ENCODE data around the gene PCDHGC3.

PCDHGC3 gene

DNA sequence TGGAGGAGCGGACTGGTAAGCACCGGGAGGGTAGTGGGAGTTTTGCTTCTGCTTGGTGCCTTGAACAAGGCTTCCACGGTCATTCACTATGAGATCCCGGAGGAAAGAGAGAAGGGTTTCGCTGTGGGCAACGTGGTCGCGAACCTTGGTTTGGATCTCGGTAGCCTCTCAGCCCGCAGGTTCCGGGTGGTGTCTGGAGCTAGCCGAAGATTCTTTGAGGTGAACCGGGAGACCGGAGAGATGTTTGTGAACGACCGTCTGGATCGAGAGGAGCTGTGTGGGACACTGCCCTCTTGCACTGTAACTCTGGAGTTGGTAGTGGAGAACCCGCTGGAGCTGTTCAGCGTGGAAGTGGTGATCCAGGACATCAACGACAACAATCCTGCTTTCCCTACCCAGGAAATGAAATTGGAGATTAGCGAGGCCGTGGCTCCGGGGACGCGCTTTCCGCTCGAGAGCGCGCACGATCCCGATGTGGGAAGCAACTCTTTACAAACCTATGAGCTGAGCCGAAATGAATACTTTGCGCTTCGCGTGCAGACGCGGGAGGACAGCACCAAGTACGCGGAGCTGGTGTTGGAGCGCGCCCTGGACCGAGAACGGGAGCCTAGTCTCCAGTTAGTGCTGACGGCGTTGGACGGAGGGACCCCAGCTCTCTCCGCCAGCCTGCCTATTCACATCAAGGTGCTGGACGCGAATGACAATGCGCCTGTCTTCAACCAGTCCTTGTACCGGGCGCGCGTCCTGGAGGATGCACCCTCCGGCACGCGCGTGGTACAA, 556 bp downstream of the PCDHGC3 start (continued):
- TF ChIP-seq ZSCAN23 (tag by site-specific recombination; IDR thresholded peaks at IDR 0.05) (0 out of 2 replicates have a peak, but pooled peaks have one; percentile 22), ZBTB44 (tag by site-specific recombination; IDR thresholded peaks at IDR 0.05) (no peak), ZFP69B (tag by site-specific recombination; IDR thresholded peaks at IDR 0.05) (no peak), ZNF26 (tag by site-specific recombination; IDR thresholded peaks at IDR 0.05) (no peak), ZBTB20 (tag by site-specific recombination; IDR thresholded peaks at IDR 0.05) (no peak; the same call in 1 of the 2 replicates), ZFHX2 (tag by site-specific recombination; conservative IDR thresholded peaks at IDR 0.05) (no peak), ZNF341 (tag by site-specific recombination; IDR thresholded peaks at IDR 0.05; ENCODE audit: low read depth) (0 out of 2 replicates have a peak, but pooled peaks have one; percentile 14), ZNF777 (tag by site-specific recombination; IDR thresholded peaks at IDR 0.05; ENCODE audit: borderline replicate concordance) (no peak; the same call in 1 of the 2 replicates), ZNF184 (tag by site-specific recombination; IDR thresholded peaks at IDR 0.05) (no peak), SETDB1 (IDR thresholded peaks at IDR 0.05; ENCODE audit: insufficient read length, low read length) (no peak), ZNF580 (tag by site-specific recombination; IDR thresholded peaks at IDR 0.05) (no peak), ZBTB8A (tag by site-specific recombination; IDR thresholded peaks at IDR 0.05) (peak; percentile 44; the same call in 1 of the 2 replicates), PRDM6 (tag by site-specific recombination; IDR thresholded peaks at IDR 0.05) (no peak), ZNF571 (tag by site-specific recombination; IDR thresholded peaks at IDR 0.05) (no peak), ZNF660 (tag by site-specific recombination; IDR thresholded peaks at IDR 0.05) (no peak; the same call in 1 of the 2 replicates), KLF16 (tag by site-specific recombination; IDR thresholded peaks at IDR 0.05) (no peak), SALL2 (tag by site-specific recombination; IDR thresholded peaks at IDR 0.05; ENCODE audit: borderline replicate concordance) (no peak), ZBTB1 (tag by site-specific recombination; IDR thresholded peaks at IDR 0.05) (no peak), ZXDB (tag by site-specific recombination; IDR thresholded peaks at IDR 0.05) (0 out of 2 replicates have a peak, but pooled peaks have one; percentile 16), HOXC10 (CRISPR knock-in tag; IDR thresholded peaks at IDR 0.05) (no peak), ZNF585B (tag by site-specific recombination; IDR thresholded peaks at IDR 0.05) (no peak), ZNF174 (tag by site-specific recombination; IDR thresholded peaks at IDR 0.05) (no peak), ZNF362 (tag by site-specific recombination; IDR thresholded peaks at IDR 0.05) (no peak), SP7 (tag by site-specific recombination; IDR thresholded peaks at IDR 0.05) (no peak), ZNF23 (tag by site-specific recombination; IDR thresholded peaks at IDR 0.05; ENCODE audit: borderline replicate concordance) (no peak), ZNF624 (tag by site-specific recombination; IDR thresholded peaks at IDR 0.05) (no peak), GLIS2 (tag by site-specific recombination; IDR thresholded peaks at IDR 0.05) (no peak), ZNF843 (tag by site-specific recombination; IDR thresholded peaks at IDR 0.05) (no peak), ZNF654 (tag by site-specific recombination; IDR thresholded peaks at IDR 0.05; ENCODE audit: low read depth) (no peak)
- TF ChIP-seq, protein P1, sequence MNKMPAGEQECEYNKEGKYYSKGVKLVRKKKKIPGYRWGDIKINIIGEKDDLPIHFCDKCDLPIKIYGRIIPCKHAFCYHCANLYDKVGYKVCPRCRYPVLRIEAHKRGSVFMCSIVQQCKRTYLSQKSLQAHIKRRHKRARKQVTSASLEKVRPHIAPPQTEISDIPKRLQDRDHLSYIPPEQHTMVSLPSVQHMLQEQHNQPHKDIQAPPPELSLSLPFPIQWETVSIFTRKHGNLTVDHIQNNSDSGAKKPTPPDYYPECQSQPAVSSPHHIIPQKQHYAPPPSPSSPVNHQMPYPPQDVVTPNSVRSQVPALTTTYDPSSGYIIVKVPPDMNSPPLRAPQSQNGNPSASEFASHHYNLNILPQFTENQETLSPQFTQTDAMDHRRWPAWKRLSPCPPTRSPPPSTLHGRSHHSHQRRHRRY (tag by site-specific recombination; IDR thresholded peaks at IDR 0.05), result no peak
- TF ChIP-seq, protein P2, sequence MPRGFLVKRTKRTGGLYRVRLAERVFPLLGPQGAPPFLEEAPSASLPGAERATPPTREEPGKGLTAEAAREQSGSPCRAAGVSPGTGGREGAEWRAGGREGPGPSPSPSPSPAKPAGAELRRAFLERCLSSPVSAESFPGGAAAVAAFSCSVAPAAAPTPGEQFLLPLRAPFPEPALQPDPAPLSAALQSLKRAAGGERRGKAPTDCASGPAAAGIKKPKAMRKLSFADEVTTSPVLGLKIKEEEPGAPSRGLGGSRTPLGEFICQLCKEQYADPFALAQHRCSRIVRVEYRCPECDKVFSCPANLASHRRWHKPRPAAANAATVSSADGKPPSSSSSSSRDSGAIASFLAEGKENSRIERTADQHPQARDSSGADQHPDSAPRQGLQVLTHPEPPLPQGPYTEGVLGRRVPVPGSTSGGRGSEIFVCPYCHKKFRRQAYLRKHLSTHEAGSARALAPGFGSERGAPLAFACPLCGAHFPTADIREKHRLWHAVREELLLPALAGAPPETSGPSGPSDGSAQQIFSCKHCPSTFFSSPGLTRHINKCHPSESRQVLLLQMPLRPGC (tag by site-specific recombination; IDR thresholded peaks at IDR 0.05), result no peak

Data from HEK293 (cell line).